SJSA1 (cell line): ENCODE measurements around the gene TAAR1. TPM values are rescaled to one million over a fixed set of nuclear protein-coding genes. Genes with fewer than 3 reads are reported as not detected.

Experiments used
- DNase-seq, 2 experiments: peaks; one replicate each; pipeline ENCODE4 v3.0.0-alpha.2; 2015 to 2020; ENCODE audit warnings: low spot score in 2 of 2, low read depth in 1 of 2
- H3K27ac ChIP-seq: fragments of 250-450 bp; sonication (Bioruptor Pico); 2 replicates; pipeline ENCODE4 v1.5.1; 2020; ENCODE audit warnings: mild to moderate bottlenecking, moderate library complexity
- H3K27me3 ChIP-seq: fragments of 250-450 bp; sonication (Bioruptor Pico); replicated peaks from 2 replicates; pipeline ENCODE4 v1.5.1; 2020; ENCODE audit warnings: mild to moderate bottlenecking, moderate library complexity
- H3K36me3 ChIP-seq: fragments of 250-450 bp; sonication (Bioruptor Pico); 2 replicates; pipeline ENCODE4 v1.5.1; 2020; ENCODE audit warnings: mild to moderate bottlenecking
- H3K4me1 ChIP-seq: fragments of 250-450 bp; sonication (Bioruptor Pico); replicated peaks from 2 replicates; pipeline ENCODE4 v1.6.1; 2021; ENCODE audit warnings: mild to moderate bottlenecking
- H3K4me3 ChIP-seq: fragments of 250-450 bp; sonication (Bioruptor Pico); 2 replicates; pipeline ENCODE4 v1.5.1; 2020; ENCODE audit warnings: mild to moderate bottlenecking
- H3K9me3 ChIP-seq: fragments of 250-450 bp; sonication (Bioruptor Pico); replicated peaks from 2 replicates; pipeline ENCODE4 v1.5.1; 2020; ENCODE audit warnings: mild to moderate bottlenecking
- total RNA-seq: library from RNA; depleted of rRNA; stranded (reverse); fragments of >200 nt; shearing (Covaris generic); gene quantifications from 2 replicates; pipeline ENCODE4 v1.2.3, GENCODE V29; 2014; rRNA removed

The TAAR1 gene
- total RNA-seq, 1 experiment from 2014 or later = not detected

DNA sequence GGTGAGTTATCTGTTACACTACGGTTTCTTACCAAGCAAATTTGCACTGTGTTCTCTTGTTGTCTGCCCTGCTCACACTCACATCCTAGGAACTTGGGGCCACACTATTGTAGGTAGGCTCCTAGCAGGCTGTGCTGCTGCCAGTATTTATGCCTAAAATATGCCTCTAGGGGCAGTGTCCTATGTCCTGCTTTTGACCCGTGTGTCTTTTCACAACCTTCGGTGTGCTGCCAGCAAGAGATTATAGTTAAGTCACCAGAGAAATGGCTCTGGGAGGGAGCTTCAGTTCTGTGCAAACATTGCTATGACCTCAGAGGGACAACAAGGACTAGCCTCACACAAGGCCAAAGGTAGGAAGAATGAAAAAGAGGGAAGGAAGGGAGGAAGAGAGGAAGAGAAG lies 60.5 kb downstream of the TAAR1 start:
- Histone ChIP-seq H3K9me3 (no peaks in the 10 kb centered on the region), H3K27me3 (no peaks in the 10 kb centered on the region; the same call in none of the 2 replicates), H3K36me3 (no peaks in the 10 kb centered on the region), H3K4me1 (no peaks in the 10 kb centered on the region), H3K27ac (no peak overlapping the region), H3K4me3 (no peak overlapping the region)
- DNase-seq = no peak

DNA sequence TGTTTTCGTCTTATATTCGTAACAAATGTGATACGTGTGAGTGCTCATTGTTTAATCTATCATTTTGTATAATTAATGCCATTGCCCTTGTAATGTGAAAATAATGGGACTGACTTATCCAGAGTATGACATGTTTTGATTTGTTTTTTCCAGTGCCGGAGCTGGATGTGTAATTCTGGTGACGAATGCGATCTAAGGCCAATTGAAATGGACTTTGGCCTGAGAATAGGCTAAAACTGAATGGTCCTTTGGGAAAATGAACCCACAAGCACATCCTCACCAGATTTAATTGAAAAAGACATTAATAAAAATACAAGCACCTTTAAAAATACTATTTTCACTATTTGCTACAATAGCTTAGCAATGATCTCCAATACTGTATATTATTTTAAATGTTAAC lies 62.8 kb downstream of the TAAR1 start:
- Histone ChIP-seq H3K9me3 (no peaks in the 10 kb centered on the region), H3K27me3 (no peaks in the 10 kb centered on the region; the same call in none of the 2 replicates), H3K4me3 (no peak overlapping the region), H3K27ac (no peak overlapping the region), H3K4me1 (no peaks in the 10 kb centered on the region), H3K36me3 (no peaks in the 10 kb centered on the region)
- DNase-seq = no peak

Other genes starting within 250 kb of the TAAR1 start
- gene STX7, start 146.1 kb downstream of the TAAR1 start, total RNA-seq = 28.2 and 33.1 TPM in 2 replicates
- gene TAAR9, start 120.9 kb downstream of the TAAR1 start, total RNA-seq = not detected in 2 replicates
- not detected in 2 replicates for gene TAAR8, start 106.5 kb downstream of the TAAR1 start, total RNA-seq
- gene TAAR6, start 88.9 kb downstream of the TAAR1 start, total RNA-seq = not detected in 2 replicates
- not detected in 2 replicates for gene TAAR5, start 69.4 kb downstream of the TAAR1 start, total RNA-seq
- gene TAAR2, start 34.9 kb downstream of the TAAR1 start, total RNA-seq = not detected in 2 replicates
- gene VNN1, start 54.9 kb upstream of the TAAR1 start, total RNA-seq = not detected in 2 replicates
- gene VNN2, start 98.7 kb upstream of the TAAR1 start, total RNA-seq = 0.38 and 1.00 TPM in 2 replicates
- 4.2 and 4.3 TPM in 2 replicates for gene SLC18B1, start 139.5 kb upstream of the TAAR1 start, total RNA-seq
- gene RPS12, start 155.4 kb upstream of the TAAR1 start, total RNA-seq = 1,665 and 2,029 TPM in 2 replicates